IMR-90 (cell line): ENCODE measurements around the gene SLIT3. TPM values are rescaled to one million over a fixed set of nuclear protein-coding genes. Genes with fewer than 3 reads are reported as not detected.

Experiments used
- ATAC-seq: fragments of 200-7000 bp; cut with Tn5 transposase; 2 replicates; pipeline ENCODE4 v1.9.1; 2020; ENCODE audit warnings: low read depth, mild to moderate bottlenecking, moderate library complexity
- BruUV-seq: library from RNA; stranded (reverse); fragments of 400-500 nt; replicated peaks from 2 replicates; lab custom pipeline; 2021; lab: Mats Ljungman, UMichigan
- CTCF ChIA-PET: fragments of 300-600 bp; formaldehyde crosslinking; extraction: SDS; loops from one replicate; lab custom pipeline; 2021; ENCODE audit warnings: antibody characterized with exemption; lab: Yijun Ruan, JAX
- POLR2A ChIA-PET: fragments of 300-600 bp; sonication (Branson Sonifier 250); formaldehyde crosslinking; loops from one replicate; lab custom pipeline; 2022; ENCODE audit warnings: antibody characterized with exemption; ENCODE audit not compliant: unreplicated experiment; lab: Charles Lee
- DNase-seq: peaks from one replicate; pipeline ENCODE4 v3.0.0; 2013
- H2AFZ ChIP-seq: replicated peaks from 2 replicates; pipeline ENCODE3; 2013; ENCODE audit warnings: low read length, mild to moderate bottlenecking; ENCODE audit not compliant: poor library complexity
- H2AK5ac ChIP-seq: 2 replicates; pipeline ENCODE4 v1.6.1; 2013; ENCODE audit warnings: low read depth, low read length, inconsistent platforms
- H2AK9ac ChIP-seq: replicated peaks from 2 replicates; pipeline ENCODE3; 2013; ENCODE audit warnings: mild to moderate bottlenecking, low read depth, low read length, moderate library complexity; ENCODE audit not compliant: poor library complexity
- H2BK120ac ChIP-seq: 2 replicates; pipeline ENCODE4 v1.6.1; 2013; ENCODE audit warnings: low read depth, low read length, inconsistent platforms
- H2BK15ac ChIP-seq: 3 replicates; pipeline ENCODE4 v1.6.1; 2013; ENCODE audit warnings: low read depth, low read length, inconsistent platforms
- H2BK20ac ChIP-seq: 2 replicates; pipeline ENCODE4 v1.6.1; 2013; ENCODE audit warnings: low read depth, mild to moderate bottlenecking, inconsistent platforms, low read length, moderate library complexity
- H2BK5ac ChIP-seq: 2 replicates; pipeline ENCODE4 v1.6.1; 2013; ENCODE audit warnings: mild to moderate bottlenecking, low read depth, low read length, inconsistent platforms; ENCODE audit not compliant: poor library complexity, severe bottlenecking
- H3K14ac ChIP-seq: replicated peaks from 2 replicates; pipeline ENCODE4 v1.6.1; 2013; ENCODE audit warnings: low read depth, low read length, inconsistent platforms
- H3K18ac ChIP-seq: 2 replicates; pipeline ENCODE4 v1.6.1; 2013; ENCODE audit warnings: low read depth, low read length, control low read depth
- H3K23ac ChIP-seq: 2 replicates; pipeline ENCODE4 v1.6.1; 2013; ENCODE audit warnings: low read depth, low read length, inconsistent platforms
- H3K27ac ChIP-seq: 2 replicates; pipeline ENCODE4 v1.5.1; 2013; ENCODE audit warnings: mild to moderate bottlenecking, control low read depth, low read length; ENCODE audit not compliant: insufficient read depth
- H3K27me3 ChIP-seq: 2 replicates; pipeline ENCODE4 v1.6.1; 2013; ENCODE audit warnings: low read length; ENCODE audit not compliant: control insufficient read depth, insufficient read depth
- H3K36me3 ChIP-seq: 2 replicates; pipeline ENCODE4 v1.6.1; 2013; ENCODE audit warnings: low read length, mixed read lengths; ENCODE audit not compliant: control insufficient read depth, insufficient read depth
- H3K4ac ChIP-seq: 2 replicates; pipeline ENCODE4 v1.6.1; 2013; ENCODE audit warnings: low read depth, low read length, inconsistent platforms
- H3K4me1 ChIP-seq: 2 replicates; pipeline ENCODE4 v1.6.1; 2013; ENCODE audit warnings: low read length, mixed read lengths; ENCODE audit not compliant: control insufficient read depth, insufficient read depth
- H3K4me2 ChIP-seq: 2 replicates; pipeline ENCODE4 v1.6.1; 2013; ENCODE audit warnings: low read depth, mild to moderate bottlenecking, control low read depth, low read length, moderate library complexity
- H3K4me3 ChIP-seq: 2 replicates; pipeline ENCODE4 v1.5.1; 2013; ENCODE audit warnings: low read depth, mild to moderate bottlenecking, control low read depth, low read length, moderate library complexity; ENCODE audit not compliant: insufficient read depth
- H3K56ac ChIP-seq: 2 replicates; pipeline ENCODE4 v1.6.1; 2013; ENCODE audit warnings: low read length, inconsistent platforms; ENCODE audit not compliant: insufficient read depth; ENCODE audit errors: extremely low read depth
- H3K79me1 ChIP-seq, 2 experiments: 2 replicates each; pipeline ENCODE4 v1.6.1; 2013; ENCODE audit warnings: low read length in 2 of 2, inconsistent platforms in 1 of 2, low read depth in 1 of 2
- H3K9ac ChIP-seq: 2 replicates; pipeline ENCODE4 v1.6.1; 2013; ENCODE audit warnings: low read depth, low read length, control low read depth
- H3K9me1 ChIP-seq: 2 replicates; pipeline ENCODE4 v1.6.1; 2013; ENCODE audit warnings: low read length, inconsistent platforms; ENCODE audit not compliant: insufficient read depth
- H3K9me3 ChIP-seq: 2 replicates; pipeline ENCODE4 v1.6.1; 2013; ENCODE audit warnings: low read length; ENCODE audit not compliant: control insufficient read depth, insufficient read depth
- H4K20me1 ChIP-seq: 2 replicates; pipeline ENCODE4 v1.6.1; 2013; ENCODE audit warnings: low read length, inconsistent platforms; ENCODE audit not compliant: insufficient read depth
- H4K5ac ChIP-seq: 2 replicates; pipeline ENCODE4 v1.6.1; 2013; ENCODE audit warnings: mild to moderate bottlenecking, low read depth, low read length, control low read depth
- H4K8ac ChIP-seq, 2 experiments: 2 replicates each; pipeline ENCODE4 v1.6.1; 2013; ENCODE audit warnings: low read depth in 2 of 2, low read length in 2 of 2, control low read depth in 1 of 2, inconsistent platforms in 1 of 2
- H4K91ac ChIP-seq: 2 replicates; pipeline ENCODE4 v1.6.1; 2013; ENCODE audit warnings: low read depth, low read length, inconsistent platforms; ENCODE audit not compliant: insufficient read depth
- NFE2L2 ChIP-seq: fragments of 150-350 bp; IDR thresholded peaks from 2 replicates; pipeline ENCODE4 v1.6.1; 2016; ENCODE audit warnings: low read depth, mild to moderate bottlenecking, low read length
- RFX5 ChIP-seq: IDR thresholded peaks from 2 replicates; pipeline ENCODE4 v1.8.0; 2012; ENCODE audit warnings: low read depth, mild to moderate bottlenecking, low read length, moderate library complexity
- SMC3 ChIP-seq: fragments of 150-350 bp; IDR thresholded peaks from 2 replicates; pipeline ENCODE4 v1.6.1; 2016; ENCODE audit warnings: low read depth, mild to moderate bottlenecking, antibody characterized with exemption, low read length, moderate library complexity
- WGBS, 2 experiments: methylation state at CpG; one replicate each; pipeline versions ENCODE4 v1.1.5 to v1.1.7; 2013; ENCODE audit warnings: missing lambda C conversion rate in 2 of 2; ENCODE audit not compliant: insufficient read length in 1 of 2; ENCODE audit errors: extremely low coverage in 2 of 2; 5-methylcytosine and 5-hydroxymethylcytosine counted together
- dilution Hi-C: fragments of 300-500 bp; cut with HindIII; formaldehyde crosslinking; loops from one replicate; pipeline ENCODE4 v1.14.3; 2018; ENCODE audit warnings: low sequenced_read_pairs; ENCODE audit not compliant: unreplicated experiment
- in situ Hi-C: fragments of 300-500 bp; cut with MboI; formaldehyde crosslinking; loops from 3 replicates; pipeline ENCODE4 v1.14.3; 2019; ENCODE audit warnings: low sequenced_read_pairs, inconsistent platforms, mixed read lengths
- intact Hi-C: fragments of 100-400 bp; cut with micrococcal nuclease; formaldehyde crosslinking; loops from 2 replicates; pipeline ENCODE4 v1.10.0; 2022
- polyA plus RNA-seq, 3 experiments: library from polyadenylated mRNA; depleted of rRNA; stranded (reverse); fragments of >200 nt; gene quantifications; 2 replicates each; pipeline ENCODE4 v1.2.3, GENCODE V29; 2012; ENCODE audit warnings: low replicate concordance in 1 of 3
- total RNA-seq: library from RNA; depleted of rRNA; stranded (reverse); fragments of >200 nt; gene quantifications from 2 replicates; pipeline ENCODE4 v1.2.3, GENCODE V29; 2012

SLIT3 gene
- total and polyA plus RNA-seq, 2 of the 4 experiments (the other 2 are of a cell fraction): 0.18 to 0.50 TPM

GRCh38 chr5:168659286-168659847 lies 641.6 kb downstream of the SLIT3 start:
- no peak overlapping the region for H4K91ac ChIP-seq
- no peak overlapping the region for H2BK120ac ChIP-seq
- no peak overlapping the region for H3K23ac ChIP-seq
- H3K9me1 ChIP-seq: no peaks in the 10 kb centered on the region
- peaks cover 4% of the 10 kb centered on the region; the same call in 1 of the 2 replicates for H3K27me3 ChIP-seq
- BruUV-seq: no TSS peak
- H2AK5ac ChIP-seq: no peak overlapping the region
- H3K4me1 ChIP-seq: no peaks in the 10 kb centered on the region
- WGBS, 2 experiments: 51% methylated on average over 3 of the region's 5 CpGs; no CpG with 5 or more reads in 1 of the 2 experiments
- H3K27ac ChIP-seq: no peak overlapping the region
- H2BK5ac ChIP-seq: no peak overlapping the region
- ATAC-seq (no peak), DNase-seq (no peak)
- H3K9me3 ChIP-seq: no peaks in the 10 kb centered on the region
- no peaks in the 10 kb centered on the region for H3K79me1 ChIP-seq
- no peak overlapping the region for H2BK20ac ChIP-seq
- H2BK15ac ChIP-seq: no peak overlapping the region
- H3K4ac ChIP-seq: no peak overlapping the region
- no peaks in the 10 kb centered on the region for H4K20me1 ChIP-seq
- H3K56ac ChIP-seq: no peak overlapping the region
- no peak overlapping the region for H3K14ac ChIP-seq
- no peak overlapping the region for H2AK9ac ChIP-seq
- no peak overlapping the region for H4K8ac ChIP-seq
- no peak for TF ChIP-seq SMC3
- no peak for TF ChIP-seq NFE2L2
- no peak for TF ChIP-seq RFX5
- intact Hi-C loops: no loop called here
- in situ Hi-C loops: no loop called here
- H3K36me3 ChIP-seq: no peaks in the 10 kb centered on the region
- CTCF ChIA-PET: no interaction called here
- H3K4me2 ChIP-seq: no peak overlapping the region
- H3K9ac ChIP-seq: no peak overlapping the region
- H4K5ac ChIP-seq: no peak overlapping the region
- no peak overlapping the region for H3K18ac ChIP-seq
- dilution Hi-C loops: no loop called here
- POLR2A ChIA-PET: no interaction called here
- H3K4me3 ChIP-seq: no peak overlapping the region
- H2AFZ ChIP-seq: no peak overlapping the region
